Stimulated activated CD4-positive, alpha-beta T cell treated with anti-CD3 and anti-CD28 coated beads, Interleukin-4, amount 100 ng/mL, for 4 hours (primary cell): ENCODE results near the gene CDK5RAP1.
"Not testable (repeated sequence)": the region's sequence is repeated elsewhere in the genome, so short reads cannot be mapped to it uniquely, and the experiment has no call there.

Experiments used
- DNase-seq, 2 experiments: peaks; one replicate each; pipeline ENCODE4 v3.0.0-alpha.2; 2020

Gene CDK5RAP1

GRCh38 chr20:33401184-33401920 lies at the start of gene CDK5RAP1:
TSS of gene CDK5RAP1 (minus strand) at chr20:33401519. CDS start at chr20:33397064, 4,455 bp downstream.
- DNase-seq = peak; percentile 76 to 81

GRCh38 chr20:33450867-33451266 lies 49.5 kb upstream of the CDK5RAP1 start:
- no peak for DNase-seq

GRCh38 chr20:33445881-33446625 lies 44.7 kb upstream of the CDK5RAP1 start:
- no peak for DNase-seq

- DNase-seq = peak in 1 of 2 experiments; percentile 7
Measured at GRCh38 chr20:33444797-33445560, 43.7 kb upstream of the CDK5RAP1 start.

GRCh38 chr20:33443512-33444239 lies 42.4 kb upstream of the CDK5RAP1 start, which contains the start of gene SNTA1:
TSS of gene SNTA1 (minus strand) at chr20:33443763. CDS start at chr20:33443620, 143 bp downstream.
- peak; percentile 87 to 89 for DNase-seq

GRCh38 chr20:33443006-33443511 lies 41.7 kb upstream of the CDK5RAP1 start:
- peak in 1 of 2 experiments; percentile 17 for DNase-seq

- DNase-seq = no peak
Measured at GRCh38 chr20:33442136-33443005, 41.1 kb upstream of the CDK5RAP1 start.

GRCh38 chr20:33441142-33441955 lies 40.0 kb upstream of the CDK5RAP1 start:
- DNase-seq = no peak

- not testable (repeated sequence) for DNase-seq
Measured at GRCh38 chr20:33440562-33440961, 39.2 kb upstream of the CDK5RAP1 start.

GRCh38 chr20:33438481-33438880 lies 37.2 kb upstream of the CDK5RAP1 start:
- DNase-seq = no peak

- no peak for DNase-seq
Measured at GRCh38 chr20:33437141-33437911, 36.0 kb upstream of the CDK5RAP1 start.

GRCh38 chr20:33434434-33434833 lies 33.1 kb upstream of the CDK5RAP1 start:
- no peak for DNase-seq

GRCh38 chr20:33433465-33434234 lies 32.3 kb upstream of the CDK5RAP1 start:
- no peak for DNase-seq

GRCh38 chr20:33431797-33432381 lies 30.6 kb upstream of the CDK5RAP1 start:
- DNase-seq = no peak

GRCh38 chr20:33423875-33424274 lies 22.6 kb upstream of the CDK5RAP1 start:
- not testable (repeated sequence) for DNase-seq

- no peak for DNase-seq
Measured at GRCh38 chr20:33423141-33423834, 22.0 kb upstream of the CDK5RAP1 start.

GRCh38 chr20:33419140-33419974 lies 18.0 kb upstream of the CDK5RAP1 start:
- no peak for DNase-seq
